Fibroblast of pulmonary artery (primary cell): ENCODE measurements around the gene TRPV2.
A peak's percentile ranks its signal among the peaks of the same experiment; 100 is the strongest.
"Not testable (repeated sequence)": the region's sequence is repeated elsewhere in the genome, so short reads cannot be mapped to it uniquely, and the experiment has no call there.

Source experiments
- DNase-seq: peaks from one replicate; pipeline ENCODE4 v3.0.0-alpha.2; 2010; ENCODE audit warnings: low read depth
- H3K4me3 ChIP-seq: replicated peaks from 2 replicates; pipeline ENCODE4 v1.5.1; 2011; ENCODE audit warnings: low read depth, mild to moderate bottlenecking, control low read depth, low read length, moderate library complexity
- TF ChIP-seq, protein P1 (sequence below): IDR thresholded peaks from 2 replicates; pipeline ENCODE4 v1.5.1; 2011; ENCODE audit warnings: mild to moderate bottlenecking, control low read depth, low read length, inconsistent platforms; ENCODE audit errors: missing control alignments

Gene TRPV2

GRCh38 chr17:16439303-16439791, 24.0 kb downstream of the TRPV2 start:
- H3K4me3 ChIP-seq: peak overlapping the region; percentile 96
- DNase-seq: peak; percentile 42
- TF ChIP-seq, protein P1, sequence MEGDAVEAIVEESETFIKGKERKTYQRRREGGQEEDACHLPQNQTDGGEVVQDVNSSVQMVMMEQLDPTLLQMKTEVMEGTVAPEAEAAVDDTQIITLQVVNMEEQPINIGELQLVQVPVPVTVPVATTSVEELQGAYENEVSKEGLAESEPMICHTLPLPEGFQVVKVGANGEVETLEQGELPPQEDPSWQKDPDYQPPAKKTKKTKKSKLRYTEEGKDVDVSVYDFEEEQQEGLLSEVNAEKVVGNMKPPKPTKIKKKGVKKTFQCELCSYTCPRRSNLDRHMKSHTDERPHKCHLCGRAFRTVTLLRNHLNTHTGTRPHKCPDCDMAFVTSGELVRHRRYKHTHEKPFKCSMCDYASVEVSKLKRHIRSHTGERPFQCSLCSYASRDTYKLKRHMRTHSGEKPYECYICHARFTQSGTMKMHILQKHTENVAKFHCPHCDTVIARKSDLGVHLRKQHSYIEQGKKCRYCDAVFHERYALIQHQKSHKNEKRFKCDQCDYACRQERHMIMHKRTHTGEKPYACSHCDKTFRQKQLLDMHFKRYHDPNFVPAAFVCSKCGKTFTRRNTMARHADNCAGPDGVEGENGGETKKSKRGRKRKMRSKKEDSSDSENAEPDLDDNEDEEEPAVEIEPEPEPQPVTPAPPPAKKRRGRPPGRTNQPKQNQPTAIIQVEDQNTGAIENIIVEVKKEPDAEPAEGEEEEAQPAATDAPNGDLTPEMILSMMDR: no peak

- H3K4me3 ChIP-seq: peak overlapping the region; percentile 96
- peak; percentile 49 for DNase-seq
- TF ChIP-seq, protein P1: no peak
Measured at GRCh38 chr17:16439811-16440351, 24.5 kb downstream of the TRPV2 start.

DNA sequence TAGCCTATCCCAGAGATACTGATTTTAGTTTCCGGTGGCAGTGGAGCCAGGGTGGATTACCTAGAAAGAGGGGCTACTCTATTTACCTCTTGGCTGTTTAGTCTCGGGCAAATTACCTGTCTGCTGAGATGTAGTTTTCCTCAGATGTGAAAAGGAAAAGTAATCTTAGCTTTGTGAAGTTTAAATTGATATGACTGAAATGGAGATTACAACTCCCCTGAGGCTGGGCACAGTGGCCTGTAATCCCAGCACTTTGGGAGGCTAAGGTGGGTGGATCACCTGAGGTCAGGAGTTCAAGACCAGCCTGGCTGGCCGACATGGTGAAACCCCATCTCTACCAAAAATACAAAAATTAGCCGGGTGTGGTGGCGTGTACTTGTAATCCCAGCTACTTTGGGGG, 25.0 kb downstream of the TRPV2 start:
- peak overlapping the region; percentile 96 for H3K4me3 ChIP-seq
- not testable (repeated sequence) for DNase-seq

DNA sequence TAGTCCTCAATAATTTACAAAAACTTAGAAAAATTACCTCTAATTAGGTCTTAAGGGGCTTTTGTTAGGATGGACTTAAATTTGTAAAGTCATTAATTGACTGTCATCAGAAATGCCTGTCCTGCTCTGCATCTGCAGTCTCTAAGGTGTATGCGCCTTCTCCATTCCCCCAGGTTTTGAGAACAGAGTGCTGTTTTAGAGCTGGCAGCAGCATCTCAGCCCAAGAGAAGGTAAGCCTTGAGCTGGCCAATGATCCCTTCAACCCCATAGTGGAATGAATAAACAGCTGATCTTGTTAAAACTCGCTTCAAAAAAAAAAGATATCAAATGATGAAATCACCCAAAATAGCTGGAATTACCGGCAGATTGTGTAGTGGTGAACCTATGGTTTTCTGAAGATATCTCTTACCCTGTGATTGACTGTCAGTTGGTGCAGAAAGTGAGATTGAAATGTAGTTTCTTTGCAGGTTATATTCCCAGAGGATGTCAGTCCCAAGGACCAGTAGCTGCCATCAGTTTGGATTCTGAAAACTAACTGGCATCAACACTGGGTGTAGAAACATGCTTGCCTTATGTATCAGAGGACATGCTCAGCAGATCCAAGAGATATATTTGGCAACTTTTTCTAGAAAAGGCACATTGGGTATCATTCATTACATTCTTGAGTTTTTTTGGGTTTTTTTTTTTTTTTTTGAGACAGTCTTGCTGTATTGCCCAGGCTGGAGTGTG, 25.7 kb downstream of the TRPV2 start:
- H3K4me3 ChIP-seq: peak overlapping the region; percentile 96
- TF ChIP-seq, protein P1: no peak
- DNase-seq: no peak

- peak overlapping the region; percentile 96 for H3K4me3 ChIP-seq
- DNase-seq: peak; percentile 85
- TF ChIP-seq, protein P1: no peak
Measured at GRCh38 chr17:16442141-16442540, 26.8 kb downstream of the TRPV2 start.

- DNase-seq: peak; percentile 42
- TF ChIP-seq, protein P1: no peak
- H3K4me3 ChIP-seq: peak overlapping the region; percentile 12
Measured at GRCh38 chr17:16442594-16443510, 27.5 kb downstream of the TRPV2 start.
